Measurements from ENCODE around the gene KIF18B. TPM values are rescaled to one million over a fixed set of nuclear protein-coding genes. Genes with fewer than 3 reads are reported as not detected.

Gene KIF18B
- total and polyA plus RNA-seq, 8 donors: 2.9 to 24.5 (median 12.9) TPM

- DNase-seq (peak in 2 of 4 donors; percentile 29 to 55), ATAC-seq (no peak)
- H3K9me3 ChIP-seq: no peaks in the 10 kb centered on the region
- peaks cover 0 to 21% of the 10 kb centered on the region in 2 donors for H3K36me3 ChIP-seq
- no peak overlapping the region for H3K4me3 ChIP-seq
- intact Hi-C loops (cut with DNase I): no loop called here
- no peaks in the 10 kb centered on the region for H3K4me1 ChIP-seq
- H3K27me3 ChIP-seq: peaks cover 0 to 22% of the 10 kb centered on the region in 2 donors
- TF ChIP-seq CTCF (IDR thresholded peaks at IDR 0.05): no peak
- no peak overlapping the region for H3K27ac ChIP-seq
These were observed 21.6 kb downstream of the KIF18B start for GRCh38 chr17:44925731-44926697.

GRCh38 chr17:44924107-44924544 lies 23.4 kb downstream of the KIF18B start:
- Histone ChIP-seq H3K9me3 (no peaks in the 10 kb centered on the region), H3K4me3 (no peak overlapping the region), H3K4me1 (no peaks in the 10 kb centered on the region), H3K36me3 (peaks cover 0 to 14% of the 10 kb centered on the region in 2 donors), H3K27me3 (peaks cover 0 to 33% of the 10 kb centered on the region in 2 donors), H3K27ac (no peak overlapping the region)
- intact Hi-C loops (cut with DNase I): loop anchor here in 1 of 2 donors (5.0 kb wide), 1 partner anchor 98 kb away; no protein-coding TSS in a partner anchor
- ATAC-seq: no peak
- peak in 2 of 4 donors; percentile 10 to 17 for DNase-seq
- no peak for TF ChIP-seq CTCF (IDR thresholded peaks at IDR 0.05)

- Histone ChIP-seq H3K4me1 (no peaks in the 10 kb centered on the region), H3K9me3 (no peaks in the 10 kb centered on the region), H3K36me3 (peaks cover 0 to 8% of the 10 kb centered on the region in 2 donors), H3K27ac (no peak overlapping the region), H3K4me3 (no peak overlapping the region), H3K27me3 (peaks cover 0 to 33% of the 10 kb centered on the region in 2 donors)
- DNase-seq (peak in 2 of 4 donors; percentile 15 to 55), ATAC-seq (no peak)
- no peak for TF ChIP-seq CTCF (IDR thresholded peaks at IDR 0.05)
- intact Hi-C loops (cut with DNase I): loop anchor here in 1 of 2 donors (5.0 kb wide), 1 partner anchor 99 kb away; no protein-coding TSS in a partner anchor
These were observed 24.7 kb downstream of the KIF18B start for GRCh38 chr17:44922746-44923470.

- no peak for TF ChIP-seq CTCF (IDR thresholded peaks at IDR 0.05)
- Histone ChIP-seq H3K27ac (no peak overlapping the region), H3K27me3 (peaks cover 0 to 33% of the 10 kb centered on the region in 2 donors), H3K4me3 (no peak overlapping the region), H3K4me1 (no peaks in the 10 kb centered on the region), H3K36me3 (peaks cover 0 to 8% of the 10 kb centered on the region in 2 donors), H3K9me3 (no peaks in the 10 kb centered on the region)
- intact Hi-C loops (cut with DNase I): loop anchor here in 1 of 2 donors (5.0 kb wide), 1 partner anchor 100 kb away; no protein-coding TSS in a partner anchor
- DNase-seq (peak in 1 of 4 donors; percentile 4), ATAC-seq (no peak)
These were observed 25.4 kb downstream of the KIF18B start for GRCh38 chr17:44922136-44922535.
